Heart left ventricle (tissue), 16 donors: ENCODE measurements around the gene SFT2D2. TPM values are rescaled to one million over a fixed set of nuclear protein-coding genes. Genes with fewer than 3 reads are reported as not detected.
"Not testable (repeated sequence)": the region's sequence is repeated elsewhere in the genome, so short reads cannot be mapped to it uniquely, and the experiment has no call there.

ENCODE experiments used
- ATAC-seq, 4 donors: fragments of 200-7000 bp; cut with Tn5 transposase; one replicate each; pipeline ENCODE4 v1.9.1; 2020 to 2022; ENCODE audit warnings: moderate library complexity in 4 of 4, mild to moderate bottlenecking in 3 of 4, moderate number of reproducible peaks in 1 of 4
- DNase-seq, 5 donors: peaks; one replicate each; pipeline ENCODE4 v3.0.0-alpha.2; 2020
- H3K27ac ChIP-seq, 12 donors: fragments of 200-600 bp; sonication (generic) in 4 of 12; one replicate each; pipeline versions ENCODE4 v1.5.0 to v1.8.0; 2016 to 2022; ENCODE audit warnings: mild to moderate bottlenecking in 2 of 12
- H3K27me3 ChIP-seq, 9 donors: fragments of 200-600 bp; sonication (generic) in 2 of 9; one replicate each; pipeline versions ENCODE4 v1.5.1 to v1.8.0; 2016 to 2022; ENCODE audit warnings: mild to moderate bottlenecking in 3 of 9
- H3K36me3 ChIP-seq, 9 donors: fragments of 200-600 bp; sonication (generic) in 2 of 9; one replicate each; pipeline versions ENCODE4 v1.5.0 to v1.8.0; 2018 to 2022; ENCODE audit warnings: mild to moderate bottlenecking in 2 of 9
- H3K4me1 ChIP-seq, 12 donors: fragments of 200-600 bp; sonication (generic) in 4 of 12; one replicate each; pipeline versions ENCODE4 v1.5.0 to v1.8.0; 2016 to 2022; ENCODE audit warnings: mild to moderate bottlenecking in 3 of 12
- H3K4me3 ChIP-seq, 12 donors: fragments of 200-600 bp; sonication (generic) in 4 of 12; one replicate each; pipeline versions ENCODE4 v1.5.0 to v1.8.0; 2017 to 2022; ENCODE audit warnings: mild to moderate bottlenecking in 9 of 12, moderate library complexity in 4 of 12
- H3K9me3 ChIP-seq, 12 donors: fragments of 200-600 bp; sonication (generic) in 4 of 12; one replicate each; pipeline versions ENCODE4 v1.5.0 to v1.8.0; 2016 to 2022; ENCODE audit warnings: mild to moderate bottlenecking in 1 of 12
- CTCF ChIP-seq, 12 donors: fragments of 200-600 bp; sonication (generic) in 4 of 12; IDR thresholded peaks; one replicate each; pipeline versions ENCODE4 v1.5.0 to v1.8.0; 2018 to 2022; ENCODE audit warnings: antibody characterized with exemption in 12 of 12, mild to moderate bottlenecking in 5 of 12
- POLR2A ChIP-seq, 2 donors: fragments of 450-650 bp; IDR thresholded peaks; one replicate each; pipeline ENCODE4 v1.6.1; 2017; ENCODE audit warnings: antibody characterized with exemption in 2 of 2, mild to moderate bottlenecking in 2 of 2, moderate library complexity in 2 of 2
- WGBS, 4 donors: extraction: QIAGEN DNeasy Blood & Tissue Kit in 2 of 4; methylation state at CpG; one replicate each; pipeline versions ENCODE4 v1.1.5 to v1.1.7; 2013 to 2018; 5-methylcytosine and 5-hydroxymethylcytosine counted together
- intact Hi-C, 10 donors: fragments of 100-400 bp; cut with DNase I; formaldehyde crosslinking; loops; one replicate each; pipeline versions ENCODE4 v1.11.1 to v1.14.2; 2022
- polyA plus RNA-seq, 2 donors: library from polyadenylated mRNA; stranded (reverse); fragments of 200-250 nt; gene quantifications; one replicate each; pipeline ENCODE4 v1.2.3, GENCODE V29; 2013
- total RNA-seq, 9 donors: library from RNA; depleted of rRNA in 2 of 9; stranded (reverse); fragments of >200 nt in 2 of 9; fragmentation: NEBNext Ultra II Directional in 3 of 9; extraction: Animal tissue kit (Norgen Biotek cat#: 25700) in 3 of 9; gene quantifications; one replicate each; pipeline versions ENCODE4 v1.1.0 to v1.2.4, GENCODE V29; 2016 to 2023
- donor health status: ischemic (EF 13 %, LVEDD 7.1; RV severe dilation, severe dysfunction).
- donor health status: healthy with polysubstance abuse.
- donor health status: DM: no; HTN: yes; CAD: no.
- donor health status: DM: no; HTN: no; CAD: no.
- donor health status: ischemic (EF 25% LVEDD 6.9; RV normal size, moderate dysfunction).
- donor health status: ischemic (EF 25% LVEDD 5.7; RV mildly dilated, moderate dysfunction).
- donor health status: healthy.
- donor health status: DM: yes; HTN: yes; CAD: no.
- donor health status: ischemic (EF 35%, LVEDD 5.7; RV mildly dilated, moderate dysfunction).
- donor health status: nonischemic (EF 11% LVEDD 7.7; RV severe dilation, severe dysfunction).
- donor health status: DM: yes; HTN: yes; CAD: no.
- donor health status: PGD.
- donor health status: ischemic (EF 29% LVEDD 5.4; RV normal size, mild dysfunction).
- donor health status: nonischemic (EF 23%, LVEDD 6.1; RV moderate dilation, normal function).

Gene SFT2D2
- total and polyA plus RNA-seq, 11 donors: 2.7 to 48.7 (median 14.7) TPM

GRCh38 chr1:168179438-168180147 is 46.2 kb upstream of the SFT2D2 start:
- peaks cover 0 to 19% (median 10%) of the 10 kb centered on the region in 12 donors for H3K4me1 ChIP-seq
- H3K9me3 ChIP-seq: no peaks in the 10 kb centered on the region
- 4 to 6% (median 5%) methylated on average over 20 of the region's 20 CpGs for WGBS, 4 donors
- DNase-seq: no peak
- peaks cover 0 to 2% (median 0%) of the 10 kb centered on the region in 9 donors for H3K27me3 ChIP-seq
- TF ChIP-seq POLR2A (IDR thresholded peaks at IDR 0.05) (no peak), CTCF (IDR thresholded peaks at IDR 0.05) (no peak)
- intact Hi-C loops: loop anchor here in 5 of 10 donors (5.0 to 10.0 kb wide), 3 partner anchors 37 to 245 kb away; partner anchors contain the start of genes SFT2D2 (in 4 of the 5), DCAF6 (in 1 of the 5) and MPC2 (in 1 of the 5)
- peaks cover 0 to 8% (median under 1%) of the 10 kb centered on the region in 9 donors for H3K36me3 ChIP-seq
- peak overlapping the region; percentile 74 to 88 (median 82) for H3K4me3 ChIP-seq
- H3K27ac ChIP-seq: peak overlapping the region; percentile 80 to 97 (median 92)
- ATAC-seq: no peak

GRCh38 chr1:168180148-168180524 is 45.7 kb upstream of the SFT2D2 start:
- no peaks in the 10 kb centered on the region for H3K27me3 ChIP-seq
- TF ChIP-seq CTCF (IDR thresholded peaks at IDR 0.05) (no peak), POLR2A (IDR thresholded peaks at IDR 0.05) (no peak)
- peak overlapping the region in 6 of 12 donors; percentile 89 to 97 (median 95) for H3K27ac ChIP-seq
- H3K4me1 ChIP-seq: peaks cover 0 to 19% (median 10%) of the 10 kb centered on the region in 12 donors
- ATAC-seq (no peak), DNase-seq (no peak)
- H3K36me3 ChIP-seq: peaks cover 0 to 13% (median 6%) of the 10 kb centered on the region in 9 donors
- WGBS, 4 donors: 39 to 48% (median 43%) methylated on average over 2 of the region's 2 CpGs
- intact Hi-C loops: no loop called here
- no peaks in the 10 kb centered on the region for H3K9me3 ChIP-seq
- H3K4me3 ChIP-seq: peak overlapping the region in 11 of 12 donors; percentile 74 to 88 (median 82)

- DNase-seq, H3K27me3 ChIP-seq, H3K9me3 ChIP-seq, intact Hi-C loops, ATAC-seq, H3K4me3 ChIP-seq, H3K27ac ChIP-seq: not testable (repeated sequence)
- 96 to 98% (median 97%) methylated on average over 15 of the region's 15 CpGs for WGBS, 4 donors
- H3K36me3 ChIP-seq: peaks cover 0 to 19% (median 14%) of the 10 kb centered on the region in 9 donors
- peaks cover 0 to 19% (median 10%) of the 10 kb centered on the region in 12 donors for H3K4me1 ChIP-seq
These were observed 44.6 kb upstream of the SFT2D2 start for GRCh38 chr1:168181063-168181720.

GRCh38 chr1:168187177-168187576 is 38.6 kb upstream of the SFT2D2 start:
- H3K9me3 ChIP-seq: no peaks in the 10 kb centered on the region
- H3K27ac ChIP-seq: no peak overlapping the region
- intact Hi-C loops: no loop called here
- ATAC-seq: no peak
- DNase-seq: no peak
- peaks cover 0 to 76% (median 64%) of the 10 kb centered on the region in 9 donors for H3K36me3 ChIP-seq
- no peaks in the 10 kb centered on the region for H3K27me3 ChIP-seq
- no peak overlapping the region for H3K4me3 ChIP-seq
- no peaks in the 10 kb centered on the region for H3K4me1 ChIP-seq
- TF ChIP-seq POLR2A (IDR thresholded peaks at IDR 0.05) (no peak), CTCF (IDR thresholded peaks at IDR 0.05) (no peak)
